Measurements from ENCODE around the gene CASZ1. TPM values are rescaled to one million over a fixed set of nuclear protein-coding genes. Genes with fewer than 3 reads are reported as not detected.

The CASZ1 gene
- total and polyA plus RNA-seq, 2 donors from 2014 or later, result 10.1 to 33.0 TPM

DNA sequence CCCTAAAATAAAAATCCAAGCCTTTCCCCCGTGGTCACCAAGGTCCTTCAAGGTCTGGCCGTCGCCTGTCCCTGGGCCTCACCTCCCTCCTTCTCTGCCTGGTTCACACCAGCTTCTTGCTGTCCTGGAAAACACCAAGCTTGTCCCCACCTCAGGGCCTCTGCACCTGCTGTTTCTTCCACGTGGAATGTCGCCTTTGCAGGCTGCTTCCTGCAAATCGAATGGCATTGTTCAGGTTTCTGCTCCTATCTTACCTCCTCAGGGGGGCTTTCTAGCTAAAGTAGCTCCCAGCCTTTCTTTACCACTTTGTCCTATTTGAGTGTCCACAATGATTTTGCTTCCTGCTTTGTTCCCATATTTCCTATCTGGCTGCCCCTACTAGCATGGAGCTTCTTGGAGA is 3.3 kb upstream of the CASZ1 start:
- intact Hi-C loops (cut with DNase I), result no loop called here
- FAIRE-seq, result no peak

GRCh38 chr1:10795276-10796021 is 997 bp downstream of the CASZ1 start:
- FAIRE-seq, result no peak
- H3K36me3 ChIP-seq (ENCODE audit: control insufficient read depth in 2 of 3, insufficient read depth in 3 of 3, low read length in 3 of 3), result no peaks in the 10 kb centered on the region
- intact Hi-C loops (cut with DNase I), result no loop called here

More for the DNA sequence above, 3.3 kb upstream of the CASZ1 start:
- Histone ChIP-seq H3K4me3 (ENCODE audit: low read length in 3 of 3) (no peak overlapping the region), H3K9me3 (ENCODE audit: control insufficient read depth in 2 of 3, insufficient read depth in 1 of 3, low read length in 3 of 3) (no peaks in the 10 kb centered on the region), H3K4me1 (ENCODE audit: control insufficient read depth in 2 of 3, insufficient read depth in 2 of 3, low read depth in 1 of 3, low read length in 3 of 3) (peaks cover 0 to 9% (median 0%) of the 10 kb centered on the region in 3 donors), H3K27ac (ENCODE audit: low read depth in 2 of 2, low read length in 2 of 2) (no peak overlapping the region), H3K9ac (ENCODE audit: low read length in 3 of 3) (no peak overlapping the region), H3K36me3 (ENCODE audit: control insufficient read depth in 2 of 3, insufficient read depth in 3 of 3, low read length in 3 of 3) (no peaks in the 10 kb centered on the region), H3K27me3 (ENCODE audit: control insufficient read depth, insufficient read depth, low read length) (no peaks in the 10 kb centered on the region)
- TF ChIP-seq, protein P1, sequence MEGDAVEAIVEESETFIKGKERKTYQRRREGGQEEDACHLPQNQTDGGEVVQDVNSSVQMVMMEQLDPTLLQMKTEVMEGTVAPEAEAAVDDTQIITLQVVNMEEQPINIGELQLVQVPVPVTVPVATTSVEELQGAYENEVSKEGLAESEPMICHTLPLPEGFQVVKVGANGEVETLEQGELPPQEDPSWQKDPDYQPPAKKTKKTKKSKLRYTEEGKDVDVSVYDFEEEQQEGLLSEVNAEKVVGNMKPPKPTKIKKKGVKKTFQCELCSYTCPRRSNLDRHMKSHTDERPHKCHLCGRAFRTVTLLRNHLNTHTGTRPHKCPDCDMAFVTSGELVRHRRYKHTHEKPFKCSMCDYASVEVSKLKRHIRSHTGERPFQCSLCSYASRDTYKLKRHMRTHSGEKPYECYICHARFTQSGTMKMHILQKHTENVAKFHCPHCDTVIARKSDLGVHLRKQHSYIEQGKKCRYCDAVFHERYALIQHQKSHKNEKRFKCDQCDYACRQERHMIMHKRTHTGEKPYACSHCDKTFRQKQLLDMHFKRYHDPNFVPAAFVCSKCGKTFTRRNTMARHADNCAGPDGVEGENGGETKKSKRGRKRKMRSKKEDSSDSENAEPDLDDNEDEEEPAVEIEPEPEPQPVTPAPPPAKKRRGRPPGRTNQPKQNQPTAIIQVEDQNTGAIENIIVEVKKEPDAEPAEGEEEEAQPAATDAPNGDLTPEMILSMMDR (IDR thresholded peaks at IDR 0.05; ENCODE audit: borderline replicate concordance, extremely low read depth, insufficient read depth), result no peak
- no peak for DNase-seq

DNA sequence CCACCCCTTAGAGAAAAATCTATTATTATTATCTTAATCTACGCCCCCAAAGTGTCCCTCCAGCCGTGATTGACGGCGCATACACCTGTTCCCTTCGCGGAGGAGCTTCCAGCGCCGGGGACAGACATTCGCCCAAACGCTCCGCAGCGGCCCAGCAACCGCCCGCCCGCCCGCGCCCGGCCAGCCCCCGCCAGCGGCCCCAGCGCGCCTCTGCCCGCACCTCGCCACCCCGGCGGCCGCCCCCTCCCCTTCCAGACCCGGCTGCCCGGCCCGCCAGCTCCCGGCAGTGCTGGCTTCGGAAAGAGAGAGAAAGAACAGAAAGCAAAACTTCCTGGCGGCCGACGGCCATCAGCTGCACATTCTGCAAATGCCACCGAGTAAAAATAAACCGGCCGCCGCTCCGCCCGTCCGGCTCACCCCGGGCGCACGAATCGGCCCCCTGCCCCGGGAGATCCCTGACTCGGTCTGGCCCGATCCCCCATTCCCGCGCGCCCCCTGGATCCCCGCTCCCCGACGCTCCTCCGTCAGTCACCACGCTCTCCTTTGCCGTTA is 1.6 kb downstream of the CASZ1 start:
- peak overlapping the region in 2 of 3 donors; percentile 48 to 65 for H3K9ac ChIP-seq (ENCODE audit: low read length in 3 of 3)
- peak overlapping the region; percentile 20 to 64 (median 42) for H3K4me3 ChIP-seq (ENCODE audit: low read length in 3 of 3)
- no peaks in the 10 kb centered on the region for H3K27me3 ChIP-seq (ENCODE audit: control insufficient read depth, insufficient read depth, low read length)
- peaks cover 0 to 5% (median 5%) of the 10 kb centered on the region in 3 donors for H3K4me1 ChIP-seq (ENCODE audit: control insufficient read depth in 2 of 3, insufficient read depth in 2 of 3, low read depth in 1 of 3, low read length in 3 of 3)
- TF ChIP-seq, protein P1 (IDR thresholded peaks at IDR 0.05; ENCODE audit: borderline replicate concordance, extremely low read depth, insufficient read depth), result no peak
- H3K27ac ChIP-seq (ENCODE audit: low read depth in 2 of 2, low read length in 2 of 2), result peak overlapping the region; percentile 73 to 91
- peak in 2 of 5 donors; percentile 40 to 43 for DNase-seq
- H3K36me3 ChIP-seq (ENCODE audit: control insufficient read depth in 2 of 3, insufficient read depth in 3 of 3, low read length in 3 of 3), result no peaks in the 10 kb centered on the region
- no peaks in the 10 kb centered on the region for H3K9me3 ChIP-seq (ENCODE audit: control insufficient read depth in 2 of 3, insufficient read depth in 1 of 3, low read length in 3 of 3)
- FAIRE-seq, result no peak
- intact Hi-C loops (cut with DNase I), result no loop called here

More at GRCh38 chr1:10795276-10796021, 997 bp downstream of the CASZ1 start:
- Histone ChIP-seq H3K27ac (ENCODE audit: low read depth in 2 of 2, low read length in 2 of 2) (peak overlapping the region; percentile 68 to 84), H3K9ac (ENCODE audit: low read length in 3 of 3) (peak overlapping the region in 2 of 3 donors; percentile 15 to 62), H3K27me3 (ENCODE audit: control insufficient read depth, insufficient read depth, low read length) (no peaks in the 10 kb centered on the region), H3K9me3 (ENCODE audit: control insufficient read depth in 2 of 3, insufficient read depth in 1 of 3, low read length in 3 of 3) (no peaks in the 10 kb centered on the region), H3K4me1 (ENCODE audit: control insufficient read depth in 2 of 3, insufficient read depth in 2 of 3, low read depth in 1 of 3, low read length in 3 of 3) (peaks cover 0 to 5% (median 5%) of the 10 kb centered on the region in 3 donors), H3K4me3 (ENCODE audit: low read length in 3 of 3) (peak overlapping the region; percentile 20 to 62 (median 25))
- TF ChIP-seq, protein P1 (IDR thresholded peaks at IDR 0.05; ENCODE audit: borderline replicate concordance, extremely low read depth, insufficient read depth), result no peak
- DNase-seq, result peak in 1 of 5 donors; percentile 83
